ENCODE results near the gene CERT1. TPM values are rescaled to one million over a fixed set of nuclear protein-coding genes. Genes with fewer than 3 reads are reported as not detected.

The CERT1 gene
- total RNA-seq, 4 donors from 2014 or later, result 28.5 to 45.3 (median 35.8) TPM

- Histone ChIP-seq H3K36me3 (peaks cover 0 to 4% (median 0%) of the 10 kb centered on the region in 4 donors), H3K4me3 (no peak overlapping the region), H3K27me3 (no peaks in the 10 kb centered on the region), H3K9me3 (peaks cover 0 to 13% (median 10%) of the 10 kb centered on the region in 4 donors), H3K4me1 (peaks cover 2 to 21% (median 14%) of the 10 kb centered on the region in 4 donors), H3K27ac (replicated peaks in 1 of 4) (no peak overlapping the region)
- intact Hi-C loops (cut with DNase I), result no loop called here
- DNase-seq (ENCODE audit: extremely low spot score), result no peak
- no peak for TF ChIP-seq EP300 (IDR thresholded peaks at IDR 0.05)
Measured at GRCh38 chr5:75522025-75522424, 10.6 kb upstream of the CERT1 start.

- TF ChIP-seq POLR2A (IDR thresholded peaks at IDR 0.05; ENCODE audit: low read depth), result no peak
- TF ChIP-seq POLR2AphosphoS5 (IDR thresholded peaks at IDR 0.05), result no peak
- WGBS, result 95% methylated on average over 2 of the region's 2 CpGs
- Histone ChIP-seq H3K36me3 (peaks cover 0 to 4% (median 0%) of the 10 kb centered on the region in 4 donors), H3K27ac (replicated peaks in 1 of 4) (no peak overlapping the region), H3K4me3 (no peak overlapping the region), H3K9me3 (peaks cover 0 to 13% (median 10%) of the 10 kb centered on the region in 4 donors), H3K4me1 (peaks cover 2 to 22% (median 14%) of the 10 kb centered on the region in 4 donors), H3K27me3 (no peaks in the 10 kb centered on the region)
- no peak for DNase-seq (ENCODE audit: extremely low spot score)
- intact Hi-C loops (cut with DNase I), result no loop called here
Measured at GRCh38 chr5:75521195-75521594, 9.8 kb upstream of the CERT1 start.

DNA sequence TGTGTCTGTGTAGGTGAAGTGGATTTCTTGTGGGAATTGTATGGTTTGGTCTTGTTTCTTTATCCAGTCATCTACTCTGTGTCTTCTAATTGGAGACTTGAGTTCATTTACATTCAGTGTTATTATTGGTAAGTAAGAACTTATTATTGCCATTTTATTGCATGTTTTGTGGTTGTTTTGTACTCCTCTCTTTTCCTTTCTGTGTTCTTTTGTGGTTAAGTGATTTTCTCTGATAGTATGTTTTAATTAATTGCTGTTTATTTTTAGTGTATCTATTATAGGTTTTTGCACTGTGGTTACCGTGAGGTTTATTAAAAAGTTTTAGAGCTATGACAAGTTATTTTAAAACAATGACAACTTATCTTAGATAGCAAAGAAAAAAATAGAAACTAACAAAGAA, 8.3 kb upstream of the CERT1 start:
- Histone ChIP-seq H3K9me3 (peaks cover 0 to 13% (median 10%) of the 10 kb centered on the region in 4 donors), H3K4me3 (no peak overlapping the region), H3K4me1 (peaks cover 2 to 24% (median 14%) of the 10 kb centered on the region in 4 donors), H3K27me3 (no peaks in the 10 kb centered on the region), H3K27ac (replicated peaks in 1 of 4) (no peak overlapping the region), H3K36me3 (peaks cover 0 to 4% (median 0%) of the 10 kb centered on the region in 4 donors)
- no peak for TF ChIP-seq EP300 (IDR thresholded peaks at IDR 0.05)
- no peak for TF ChIP-seq CTCF (IDR thresholded peaks at IDR 0.05)
- TF ChIP-seq POLR2AphosphoS5 (IDR thresholded peaks at IDR 0.05), result no peak
- no peak for TF ChIP-seq POLR2A (IDR thresholded peaks at IDR 0.05; ENCODE audit: low read depth)
- no peak for DNase-seq (ENCODE audit: extremely low spot score)
- 42% methylated on average over 1 of the region's 1 CpG for WGBS
- intact Hi-C loops (cut with DNase I), result no loop called here

- DNase-seq (ENCODE audit: extremely low spot score), result no peak
- Histone ChIP-seq H3K4me3 (no peak overlapping the region), H3K9me3 (no peaks in the 10 kb centered on the region), H3K27me3 (no peaks in the 10 kb centered on the region), H3K27ac (replicated peaks in 1 of 4) (no peak overlapping the region), H3K36me3 (no peaks in the 10 kb centered on the region), H3K4me1 (peaks cover 15 to 38% (median 36%) of the 10 kb centered on the region in 4 donors)
- no peak for TF ChIP-seq EP300 (IDR thresholded peaks at IDR 0.05)
- no peak for TF ChIP-seq POLR2AphosphoS5 (IDR thresholded peaks at IDR 0.05)
- no peak for TF ChIP-seq CTCF (IDR thresholded peaks at IDR 0.05)
- no peak for TF ChIP-seq POLR2A (IDR thresholded peaks at IDR 0.05; ENCODE audit: low read depth)
- intact Hi-C loops (cut with DNase I), result loop anchor here (5.0 kb wide), 1 partner anchor 53 kb away; no protein-coding TSS in a partner anchor
- 99% methylated on average over 3 of the region's 3 CpGs for WGBS
Measured at GRCh38 chr5:75514323-75514722, 2.9 kb upstream of the CERT1 start.

DNA sequence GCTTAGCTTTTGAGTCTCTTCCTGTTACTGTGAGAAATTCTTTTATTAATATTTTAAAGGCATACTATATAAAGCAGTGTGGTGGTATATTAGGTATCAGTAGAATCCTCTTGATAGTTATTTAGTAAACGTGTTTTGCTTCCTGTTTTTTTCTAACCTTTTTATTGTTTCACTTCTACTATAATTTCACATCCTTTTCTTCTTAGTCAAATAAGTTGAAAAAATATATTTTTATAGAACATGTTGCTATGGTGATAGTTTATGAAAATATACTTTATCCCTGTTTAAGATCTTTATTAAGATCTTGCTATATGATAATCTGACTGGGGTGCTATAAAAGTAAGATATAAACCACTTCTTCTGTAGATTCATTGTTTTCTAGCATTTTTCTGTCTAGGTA, 2.4 kb upstream of the CERT1 start:
- H3K27me3 ChIP-seq, result no peaks in the 10 kb centered on the region
- H3K4me1 ChIP-seq, result peaks cover 20 to 42% (median 40%) of the 10 kb centered on the region in 4 donors
- TF ChIP-seq CTCF (IDR thresholded peaks at IDR 0.05), result no peak
- no peaks in the 10 kb centered on the region for H3K9me3 ChIP-seq
- WGBS, result 52% methylated on average over 1 of the region's 1 CpG
- H3K27ac ChIP-seq (replicated peaks in 1 of 4), result no peak overlapping the region
- DNase-seq (ENCODE audit: extremely low spot score), result no peak
- no peaks in the 10 kb centered on the region for H3K36me3 ChIP-seq
- intact Hi-C loops (cut with DNase I), result loop anchor here (5.0 kb wide), 1 partner anchor 53 kb away; no protein-coding TSS in a partner anchor
- no peak overlapping the region for H3K4me3 ChIP-seq

Data from esophagus muscularis mucosa (tissue), 4 donors.